CD4-positive, alpha-beta T cell treated with Interleukin-17A for 1 hour (primary cell): ENCODE measurements around the gene GSTT2B.
"Not testable (repeated sequence)": the region's sequence is repeated elsewhere in the genome, so short reads cannot be mapped to it uniquely, and the experiment has no call there.

Experiments
- DNase-seq: peaks from one replicate; pipeline ENCODE4 v3.0.0-alpha.2; 2020

The GSTT2B gene, protein sequence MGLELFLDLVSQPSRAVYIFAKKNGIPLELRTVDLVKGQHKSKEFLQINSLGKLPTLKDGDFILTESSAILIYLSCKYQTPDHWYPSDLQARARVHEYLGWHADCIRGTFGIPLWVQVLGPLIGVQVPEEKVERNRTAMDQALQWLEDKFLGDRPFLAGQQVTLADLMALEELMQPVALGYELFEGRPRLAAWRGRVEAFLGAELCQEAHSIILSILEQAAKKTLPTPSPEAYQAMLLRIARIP

GRCh38 chr22:23961084-23961771 is at the start of gene GSTT2B:
Gene GSTT2B (minus strand): TSS chr22:23961195. CDS start chr22:23961131, 64 bp downstream.
- DNase-seq, result not testable (repeated sequence)

DNA sequence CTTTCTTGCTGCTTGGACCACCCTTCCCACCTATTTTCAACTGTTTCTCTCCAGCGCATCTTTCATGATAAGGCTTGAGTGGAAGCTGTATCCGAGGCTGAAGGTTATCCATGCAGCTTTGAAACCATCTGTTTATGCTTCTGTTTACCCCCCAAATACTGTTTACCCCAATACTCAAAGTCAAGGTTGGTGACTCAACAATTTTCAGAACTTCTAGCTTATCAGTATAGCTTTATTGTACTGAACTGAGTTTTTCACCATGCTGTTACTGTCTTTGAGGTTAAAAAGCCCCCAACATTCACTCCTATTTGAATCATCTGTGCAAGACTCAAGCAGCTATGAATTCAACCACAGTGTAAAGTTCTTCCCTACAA is 49.0 kb upstream of the GSTT2B start:
- DNase-seq, result no peak

DNA sequence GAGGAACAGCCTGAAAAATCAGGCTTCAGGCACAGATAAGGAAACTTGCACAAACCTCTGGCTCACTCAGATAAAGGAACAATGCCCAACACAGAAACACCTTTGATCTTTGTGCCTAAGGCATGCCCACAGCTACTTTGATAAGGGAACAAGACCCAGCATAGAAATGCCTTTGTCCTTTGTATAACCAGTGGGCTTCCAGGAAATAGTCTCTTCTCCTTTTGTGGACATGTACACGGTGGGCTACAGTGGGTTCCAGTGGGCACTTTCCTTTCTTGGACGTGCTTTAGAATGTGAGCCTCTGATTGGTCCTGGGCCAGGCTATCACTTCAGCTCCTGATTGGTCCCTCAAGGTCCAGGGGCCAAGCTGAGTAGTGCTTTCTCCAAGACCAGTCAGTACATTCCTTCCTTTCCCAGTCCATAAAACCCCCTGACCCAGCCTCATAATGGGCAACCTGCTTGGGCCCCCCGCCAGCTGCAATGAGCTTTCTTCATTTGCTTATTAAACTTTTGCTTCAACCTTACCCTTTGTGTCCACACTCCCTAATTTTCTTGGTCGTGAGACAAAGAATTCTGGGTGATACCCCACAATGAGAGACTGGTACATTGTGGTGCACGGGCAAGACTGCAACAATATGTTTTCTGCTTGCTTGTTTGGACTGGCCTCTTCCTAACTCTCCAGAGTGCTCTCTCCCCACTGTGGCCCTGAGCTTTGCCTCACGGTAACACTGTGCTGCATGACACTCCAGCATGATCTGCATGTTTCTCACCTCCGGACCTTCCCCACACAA is 48.4 kb upstream of the GSTT2B start:
- no peak for DNase-seq

DNA sequence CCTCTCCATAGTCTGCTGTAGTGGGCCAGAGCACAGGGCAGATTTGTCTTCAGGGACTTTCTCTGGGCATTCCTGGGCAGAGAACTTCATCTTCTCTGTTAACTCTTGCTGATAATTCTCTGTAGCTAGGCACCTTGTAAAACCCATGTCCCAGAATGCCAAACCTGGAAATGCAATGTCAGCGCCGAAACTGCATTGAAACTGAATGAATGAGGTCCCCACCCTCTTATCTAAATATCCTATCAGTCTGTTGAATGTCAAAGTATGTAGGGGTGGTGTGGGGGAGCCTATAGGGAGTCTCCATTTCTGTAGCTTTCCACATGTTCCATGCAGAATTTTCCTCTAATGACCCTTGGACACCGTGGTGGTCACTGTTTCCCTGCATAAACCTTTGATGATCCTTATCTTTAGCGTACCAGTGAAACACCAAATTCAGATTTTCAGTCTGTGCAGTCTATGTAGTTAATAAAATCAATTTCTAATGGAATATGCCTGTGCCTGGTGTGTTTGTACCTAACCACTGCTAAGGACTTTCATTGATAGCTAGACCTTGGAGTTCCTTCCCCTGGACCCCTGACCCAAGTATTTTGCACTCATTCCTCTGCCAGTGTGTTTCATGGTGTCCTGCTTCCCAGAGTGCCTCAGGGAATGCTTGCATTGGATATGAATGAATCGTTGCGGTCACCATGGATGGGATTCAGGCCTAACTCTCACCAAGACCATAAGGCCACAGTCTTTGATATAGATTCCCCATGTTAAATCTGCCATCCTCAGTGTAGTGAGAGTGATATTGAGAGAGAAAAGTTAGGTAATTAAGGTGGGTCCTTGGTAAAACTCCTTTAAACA is 47.6 kb upstream of the GSTT2B start:
- no peak for DNase-seq

DNA sequence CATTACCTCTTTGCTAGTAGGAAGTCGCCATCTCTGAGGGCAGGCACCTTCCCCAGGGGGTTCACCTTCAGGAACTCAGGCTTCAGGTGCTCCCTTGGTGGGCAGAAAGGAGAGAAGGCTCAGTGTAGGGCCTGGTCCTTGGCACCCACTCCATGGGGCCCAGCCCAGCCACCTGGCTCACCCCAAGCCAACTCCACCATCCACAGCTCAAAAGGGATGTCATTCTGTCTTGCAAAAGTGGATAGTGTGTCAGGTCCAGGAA is 47.0 kb upstream of the GSTT2B start:
- DNase-seq, result no peak

- no peak for DNase-seq
These were observed 46.4 kb upstream of the GSTT2B start for GRCh38 chr22:24007253-24008021.

DNA sequence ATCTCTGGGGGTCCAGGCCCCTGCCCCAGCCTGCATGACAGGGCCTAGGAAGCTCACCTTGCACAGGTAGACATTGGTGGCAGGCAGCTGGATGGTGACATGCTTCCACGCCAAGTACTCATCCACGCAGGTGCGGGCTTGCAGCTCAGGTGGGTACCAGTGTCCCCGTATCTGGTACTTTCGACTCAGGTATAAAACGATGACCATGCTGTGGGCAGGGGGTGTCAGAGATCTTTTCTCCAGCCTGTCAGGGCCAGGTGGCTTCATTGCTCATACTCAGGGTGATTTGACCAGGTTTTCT is 45.9 kb upstream of the GSTT2B start:
- DNase-seq, result no peak

GRCh38 chr22:24006207-24006913 is 45.4 kb upstream of the GSTT2B start:
- DNase-seq, result no peak

GRCh38 chr22:24005201-24005600 is 44.2 kb upstream of the GSTT2B start, which contains the start of gene GSTT4:
Gene GSTT4 (minus strand): TSS chr22:24005453. CDS start chr22:24005356, 97 bp downstream.
- DNase-seq, result no peak

DNA sequence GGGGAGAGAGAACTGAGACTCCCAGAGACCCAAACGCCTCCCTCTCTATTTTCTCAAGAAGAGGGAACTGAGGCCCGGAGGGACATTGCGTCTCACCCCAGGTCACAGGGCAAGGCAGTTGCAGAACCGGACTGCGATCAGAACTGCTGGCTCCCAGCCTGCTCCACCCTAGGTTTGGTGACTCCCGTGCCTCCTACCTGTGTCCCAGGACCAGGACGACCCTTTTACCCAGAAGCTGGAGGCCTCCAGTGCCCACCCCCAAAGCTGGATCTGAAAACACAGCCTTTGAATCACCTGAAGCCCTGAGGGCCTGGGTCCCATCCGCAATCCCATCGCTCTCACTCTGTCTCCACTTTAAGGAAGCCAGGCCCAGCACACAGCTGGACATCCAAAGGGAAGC is 42.9 kb upstream of the GSTT2B start:
- no peak for DNase-seq

DNA sequence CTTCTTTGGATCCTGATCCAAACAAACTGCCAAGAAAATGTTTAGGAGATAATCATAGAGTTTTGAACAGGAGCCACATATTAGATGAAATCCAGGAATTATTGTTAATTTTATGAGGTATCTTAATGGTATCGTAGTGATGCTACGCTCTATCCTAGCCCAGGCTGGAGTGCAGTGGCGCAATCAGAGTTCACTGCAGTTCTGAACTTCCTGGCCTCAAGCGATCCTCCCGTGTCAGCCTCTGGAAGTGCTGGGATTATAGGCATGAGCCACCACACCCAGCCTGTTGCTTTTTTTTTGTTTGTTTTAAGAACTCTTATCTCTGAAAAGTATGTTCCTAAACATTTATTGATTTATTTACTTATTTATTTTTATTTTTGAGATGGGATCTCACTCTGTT is 41.9 kb upstream of the GSTT2B start:
- no peak for DNase-seq

- DNase-seq, result no peak
These were observed 41.3 kb upstream of the GSTT2B start for GRCh38 chr22:24002272-24002671.

- DNase-seq, result no peak
These were observed 40.3 kb upstream of the GSTT2B start for GRCh38 chr22:24001314-24001713.

- not testable (repeated sequence) for DNase-seq
These were observed 38.8 kb upstream of the GSTT2B start for GRCh38 chr22:23999779-24000178.

- no peak for DNase-seq
These were observed 36.1 kb upstream of the GSTT2B start for GRCh38 chr22:23997092-23997491.

- DNase-seq, result not testable (repeated sequence)
These were observed 32.7 kb upstream of the GSTT2B start for GRCh38 chr22:23993581-23994177.

GRCh38 chr22:23993080-23993479 is 32.1 kb upstream of the GSTT2B start:
- not testable (repeated sequence) for DNase-seq

DNA sequence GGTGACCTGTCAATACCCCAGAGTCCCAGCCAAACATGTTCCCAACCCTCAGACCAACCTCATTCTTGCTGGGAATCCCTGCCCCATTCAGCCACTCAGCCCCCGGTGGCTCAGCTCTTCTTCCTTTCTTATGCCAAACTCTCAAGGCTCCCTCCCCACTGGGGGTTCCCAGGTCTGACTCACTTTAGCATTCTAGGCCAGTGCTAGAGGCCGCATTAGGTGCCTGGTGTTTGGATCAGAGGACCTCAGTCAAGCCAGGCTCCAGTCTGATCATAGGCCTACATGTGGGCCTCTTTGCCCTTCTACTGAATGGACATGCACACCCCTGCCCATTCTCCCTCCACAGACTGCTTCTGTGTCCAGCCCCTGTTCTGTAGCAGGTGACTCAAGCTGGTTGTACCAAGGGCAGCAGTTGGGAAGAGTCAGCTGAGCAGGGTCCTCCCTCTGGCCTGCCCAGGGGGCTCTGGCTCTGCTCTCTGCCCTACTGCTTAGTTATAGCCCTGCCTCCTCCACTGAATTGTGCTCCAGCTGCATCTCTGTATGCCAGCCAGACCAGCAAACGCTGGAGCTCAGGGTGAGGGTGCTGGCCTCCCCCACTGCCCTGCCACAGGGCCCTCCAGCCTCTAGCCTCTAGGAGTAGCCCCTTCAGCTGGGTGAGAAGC is 28.7 kb upstream of the GSTT2B start:
- not testable (repeated sequence) for DNase-seq

DNA sequence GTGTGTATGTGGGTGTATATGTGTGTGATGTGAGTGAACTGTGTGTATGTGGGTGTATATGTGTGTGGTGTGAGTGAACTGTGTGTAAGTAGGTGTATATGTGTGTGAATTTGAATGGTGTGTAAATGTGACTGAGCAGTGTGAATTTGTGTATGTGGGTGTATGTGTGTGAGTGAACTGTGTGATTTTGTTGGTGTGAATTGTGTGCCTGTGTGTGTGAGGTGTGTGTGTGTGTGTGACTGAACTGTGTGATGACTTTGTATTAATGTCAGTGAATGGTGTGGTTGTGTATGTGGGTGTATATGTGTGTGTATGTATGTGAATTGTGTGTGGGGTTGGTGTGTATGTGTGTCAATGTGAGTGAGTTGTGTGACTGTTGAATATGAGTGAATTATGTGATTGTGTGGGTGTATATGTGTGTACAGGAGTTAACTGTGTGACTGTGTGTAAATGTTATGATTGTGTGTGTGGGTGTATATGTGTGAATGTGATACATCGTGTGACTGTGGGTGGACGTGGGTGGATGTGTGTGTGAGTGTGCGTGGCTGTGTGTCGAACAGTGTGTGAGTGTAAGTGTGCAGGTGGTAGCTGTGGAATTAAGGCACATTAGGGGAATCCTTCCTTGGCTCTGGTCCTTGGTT is 25.7 kb upstream of the GSTT2B start:
- not testable (repeated sequence) for DNase-seq

GRCh38 chr22:23986089-23986488 is 25.1 kb upstream of the GSTT2B start:
- not testable (repeated sequence) for DNase-seq
